Osteoblast (primary cell): Measurements from ENCODE around the gene ARHGEF5. TPM values are rescaled to one million over a fixed set of nuclear protein-coding genes. Genes with fewer than 3 reads are reported as not detected.
"Not testable (repeated sequence)": the region's sequence is repeated elsewhere in the genome, so short reads cannot be mapped to it uniquely, and the experiment has no call there.

Experiments used
- DNase-seq: peaks from one replicate; pipeline ENCODE4 v3.0.0; 2011; ENCODE audit warnings: low spot score, mixed read lengths; ENCODE audit not compliant: insufficient read length; ENCODE audit errors: missing footprints
- H2AFZ ChIP-seq: 2 replicates; pipeline ENCODE4 v1.6.0; 2011; ENCODE audit warnings: mild to moderate bottlenecking, low read length
- H3K27ac ChIP-seq: 2 replicates; pipeline ENCODE4 v1.5.1; 2011; ENCODE audit warnings: mild to moderate bottlenecking, low read depth, low read length, moderate library complexity
- H3K27me3 ChIP-seq: 2 replicates; pipeline ENCODE4 v1.6.0; 2012; ENCODE audit warnings: mild to moderate bottlenecking, control low read depth, inconsistent platforms, low read length, moderate library complexity; ENCODE audit not compliant: insufficient read depth
- H3K36me3 ChIP-seq: 2 replicates; pipeline ENCODE4 v1.5.1; 2011; ENCODE audit warnings: mild to moderate bottlenecking, low read length, control low read depth, moderate library complexity; ENCODE audit not compliant: insufficient read depth
- H3K4me1 ChIP-seq: 2 replicates; pipeline ENCODE4 v1.5.1; 2011; ENCODE audit warnings: mild to moderate bottlenecking, low read length, control low read depth, moderate library complexity; ENCODE audit not compliant: insufficient read depth
- H3K4me2 ChIP-seq: 2 replicates; pipeline ENCODE4 v1.6.0; 2011; ENCODE audit warnings: mild to moderate bottlenecking, low read length; ENCODE audit not compliant: insufficient read depth
- H3K4me3 ChIP-seq: fragments of 200-600 bp; sonication (generic); 3 replicates; pipeline ENCODE4 v1.5.1; 2012; ENCODE audit warnings: mild to moderate bottlenecking, low read length, inconsistent platforms; ENCODE audit not compliant: insufficient read depth
- H3K79me2 ChIP-seq: 2 replicates; pipeline ENCODE4 v1.6.0; 2012; ENCODE audit warnings: mild to moderate bottlenecking, low read length, control low read depth, inconsistent platforms; ENCODE audit not compliant: insufficient read depth
- H3K9me3 ChIP-seq: 2 replicates; pipeline ENCODE4 v1.5.1; 2011; ENCODE audit warnings: low read depth, low read length, control low read depth
- H4K20me1 ChIP-seq: 2 replicates; pipeline ENCODE4 v1.6.0; 2012; ENCODE audit warnings: mild to moderate bottlenecking, low read length, control low read depth; ENCODE audit not compliant: insufficient read depth
- CTCF ChIP-seq: IDR thresholded peaks from 2 replicates; pipeline ENCODE4 v1.5.1; 2011; ENCODE audit warnings: mild to moderate bottlenecking, low read depth, low read length, moderate library complexity; ENCODE audit errors: extremely low read depth
- total RNA-seq: library from RNA; depleted of rRNA; stranded (reverse); fragments of >200 nt; gene quantifications from 2 replicates; pipeline ENCODE4 v1.2.3, GENCODE V29; 2012

The ARHGEF5 gene
- total RNA-seq, 1 donor = 4.7 TPM

- Histone ChIP-seq H3K27ac (no peak overlapping the region), H2AFZ (no peak overlapping the region), H3K36me3 (no peaks in the 10 kb centered on the region), H3K4me2 (no peak overlapping the region), H3K9me3 (no peaks in the 10 kb centered on the region), H4K20me1 (no peaks in the 10 kb centered on the region), H3K79me2 (no peaks in the 10 kb centered on the region), H3K4me1 (no peaks in the 10 kb centered on the region), H3K27me3 (no peaks in the 10 kb centered on the region), H3K4me3 (no peak overlapping the region)
- no peak for DNase-seq
- no peak for TF ChIP-seq CTCF
Measured at GRCh38 chr7:144410441-144410840, 55.2 kb downstream of the ARHGEF5 start.

- Histone ChIP-seq H2AFZ (no peak overlapping the region), H3K4me2 (no peak overlapping the region), H3K9me3 (no peaks in the 10 kb centered on the region), H3K4me3 (no peak overlapping the region), H4K20me1 (no peaks in the 10 kb centered on the region), H3K27me3 (no peaks in the 10 kb centered on the region), H3K79me2 (no peaks in the 10 kb centered on the region), H3K4me1 (no peaks in the 10 kb centered on the region), H3K36me3 (no peaks in the 10 kb centered on the region), H3K27ac (no peak overlapping the region)
- no peak for TF ChIP-seq CTCF
- no peak for DNase-seq
Measured at GRCh38 chr7:144414815-144415214, 59.6 kb downstream of the ARHGEF5 start.

- Histone ChIP-seq H2AFZ (no peak overlapping the region), H3K36me3 (no peaks in the 10 kb centered on the region), H3K79me2 (no peaks in the 10 kb centered on the region), H3K27ac (no peak overlapping the region), H4K20me1 (no peaks in the 10 kb centered on the region), H3K27me3 (no peaks in the 10 kb centered on the region), H3K9me3 (no peaks in the 10 kb centered on the region), H3K4me3 (no peak overlapping the region), H3K4me2 (no peak overlapping the region), H3K4me1 (no peaks in the 10 kb centered on the region)
- TF ChIP-seq CTCF = no peak
- DNase-seq = no peak
Measured at GRCh38 chr7:144415858-144416257, 60.7 kb downstream of the ARHGEF5 start.

- no peaks in the 10 kb centered on the region for H4K20me1 ChIP-seq
- H3K79me2 ChIP-seq = no peaks in the 10 kb centered on the region
Measured at GRCh38 chr7:144416341-144416740, 61.1 kb downstream of the ARHGEF5 start.

GRCh38 chr7:144418931-144419330, 63.7 kb downstream of the ARHGEF5 start:
- not testable (repeated sequence) for H3K79me2 ChIP-seq, DNase-seq, H4K20me1 ChIP-seq, H3K4me3 ChIP-seq, H3K4me2 ChIP-seq, H2AFZ ChIP-seq, H3K27ac ChIP-seq, H3K27me3 ChIP-seq, H3K4me1 ChIP-seq, H3K36me3 ChIP-seq, H3K9me3 ChIP-seq

More at GRCh38 chr7:144416341-144416740, 61.1 kb downstream of the ARHGEF5 start:
- no peaks in the 10 kb centered on the region for H3K27me3 ChIP-seq
- H3K9me3 ChIP-seq = no peaks in the 10 kb centered on the region
- no peaks in the 10 kb centered on the region for H3K36me3 ChIP-seq
- DNase-seq = no peak
- no peaks in the 10 kb centered on the region for H3K4me1 ChIP-seq
- no peak overlapping the region for H2AFZ ChIP-seq
- no peak overlapping the region for H3K4me3 ChIP-seq
- H3K27ac ChIP-seq = no peak overlapping the region
- H3K4me2 ChIP-seq = no peak overlapping the region
- TF ChIP-seq CTCF = no peak

GRCh38 chr7:144427539-144427938, 72.3 kb downstream of the ARHGEF5 start:
- DNase-seq, H4K20me1 ChIP-seq, H3K36me3 ChIP-seq, H3K4me3 ChIP-seq, H3K27me3 ChIP-seq, H3K4me1 ChIP-seq, H3K4me2 ChIP-seq, H2AFZ ChIP-seq, H3K9me3 ChIP-seq, H3K27ac ChIP-seq, H3K79me2 ChIP-seq: not testable (repeated sequence)
